Activated T-helper 1 cell treated with Interleukin-2 at 50 U/mL for 16 hours (primary cell): ENCODE results near the gene ZSCAN22.

ENCODE experiments used
- DNase-seq: peaks from one replicate; pipeline ENCODE4 v3.0.0-alpha.2; 2020; ENCODE audit warnings: low read depth

ZSCAN22 gene

GRCh38 chr19:58351990-58352755, 25.4 kb downstream of the ZSCAN22 start:
- DNase-seq = no peak

- DNase-seq = no peak
Observed at GRCh38 chr19:58352760-58353671, 26.2 kb downstream of the ZSCAN22 start, which contains the start of gene A1BG. A1BG (minus strand) TSS chr19:58353492; CDS start chr19:58353437, 55 bp downstream.

- DNase-seq = no peak
Observed at GRCh38 chr19:58353717-58354477, 27.1 kb downstream of the ZSCAN22 start.

- DNase-seq = no peak
Observed at GRCh38 chr19:58354478-58355030, 27.8 kb downstream of the ZSCAN22 start.

- DNase-seq = no peak
Observed at GRCh38 chr19:58355215-58355796, 28.5 kb downstream of the ZSCAN22 start.

- no peak for DNase-seq
Observed at GRCh38 chr19:58355908-58356765, 29.3 kb downstream of the ZSCAN22 start.

- no peak for DNase-seq
Observed at GRCh38 chr19:58356766-58357480, 30.1 kb downstream of the ZSCAN22 start.

GRCh38 chr19:58357481-58358145, 30.8 kb downstream of the ZSCAN22 start:
- no peak for DNase-seq

GRCh38 chr19:58361900-58362271, 35.1 kb downstream of the ZSCAN22 start:
- no peak for DNase-seq

GRCh38 chr19:58362272-58362994, 35.6 kb downstream of the ZSCAN22 start, which contains the start of gene ZNF497:
ZNF497 (minus strand) TSS chr19:58362751; CDS start chr19:58357635, 5,116 bp downstream.
- peak; percentile 95 for DNase-seq

- DNase-seq = no peak
Observed at GRCh38 chr19:58364146-58364545, 37.4 kb downstream of the ZSCAN22 start.

- DNase-seq = no peak
Observed at GRCh38 chr19:58366585-58367430, 40.0 kb downstream of the ZSCAN22 start.

GRCh38 chr19:58367698-58368454, 41.1 kb downstream of the ZSCAN22 start:
- DNase-seq = no peak

GRCh38 chr19:58368561-58369360, 42.0 kb downstream of the ZSCAN22 start:
- DNase-seq = no peak

GRCh38 chr19:58372311-58373133, 45.7 kb downstream of the ZSCAN22 start:
- DNase-seq = no peak
